BLaER1 (cell line): ENCODE results near the gene ADCY4.
A peak's percentile ranks its signal among the peaks of the same experiment; 100 is the strongest.

Source experiments
- H3K27ac ChIP-seq: shearing (Covaris generic); formaldehyde crosslinking; 2 replicates; pipeline ENCODE4 v1.8.1; 2022
- H3K27me3 ChIP-seq: shearing (Covaris generic); formaldehyde crosslinking; 2 replicates; pipeline ENCODE4 v1.8.1; 2022
- H3K36me3 ChIP-seq: shearing (Covaris generic); formaldehyde crosslinking; 2 replicates; pipeline ENCODE4 v1.8.1; 2022
- H3K4me1 ChIP-seq: shearing (Covaris generic); formaldehyde crosslinking; 2 replicates; pipeline ENCODE4 v1.8.1; 2022
- H3K4me2 ChIP-seq: shearing (Covaris generic); formaldehyde crosslinking; 2 replicates; pipeline ENCODE4 v1.8.1; 2022
- H3K4me3 ChIP-seq: shearing (Covaris generic); formaldehyde crosslinking; 2 replicates; pipeline ENCODE4 v1.8.1; 2022
- H3K9ac ChIP-seq: shearing (Covaris generic); formaldehyde crosslinking; 2 replicates; pipeline ENCODE4 v1.8.1; 2022
- H3K9me3 ChIP-seq: shearing (Covaris generic); formaldehyde crosslinking; 2 replicates; pipeline ENCODE4 v1.8.1; 2022
- H4K20me1 ChIP-seq: shearing (Covaris generic); formaldehyde crosslinking; 2 replicates; pipeline ENCODE4 v1.8.1; 2022
- Cebpa-rat ChIP-seq: shearing (Covaris generic); IDR thresholded peaks from 2 replicates; pipeline ENCODE4 v1.8.1; 2022

Gene ADCY4

DNA sequence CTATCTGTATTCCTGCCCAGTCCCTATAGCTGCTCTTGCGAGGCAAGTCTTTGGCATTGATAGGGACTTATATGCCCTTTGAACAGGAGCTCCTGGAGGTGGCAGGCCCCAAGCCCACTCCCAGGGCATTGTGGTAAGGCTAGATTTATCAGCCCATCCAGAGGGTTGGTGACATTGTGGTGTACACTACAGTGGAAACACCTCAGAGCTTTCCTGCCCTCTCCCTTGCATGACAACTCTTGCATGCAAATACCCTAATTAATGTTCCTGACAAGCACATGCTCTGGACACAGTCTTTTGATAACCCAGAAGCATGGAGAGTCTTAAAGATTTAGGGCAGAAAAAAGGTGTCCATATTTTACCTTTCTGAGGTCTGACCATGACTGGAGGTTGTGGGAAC, 5.7 kb upstream of the ADCY4 start:
- Histone ChIP-seq H3K36me3 (peaks cover 10% of the 10 kb centered on the region; the same call in 1 of the 2 replicates), H3K27ac (no peak overlapping the region), H3K27me3 (peaks cover 58% of the 10 kb centered on the region), H3K9ac (no peak overlapping the region), H3K4me2 (no peak overlapping the region), H3K4me1 (peaks cover 22% of the 10 kb centered on the region), H3K9me3 (peaks cover 8% of the 10 kb centered on the region; the same call in 1 of the 2 replicates), H4K20me1 (0 out of 2 replicates have a peak, but pooled peaks cover 2% of the 10 kb centered on the region), H3K4me3 (no peak overlapping the region)
- no peak for TF ChIP-seq Cebpa-rat

DNA sequence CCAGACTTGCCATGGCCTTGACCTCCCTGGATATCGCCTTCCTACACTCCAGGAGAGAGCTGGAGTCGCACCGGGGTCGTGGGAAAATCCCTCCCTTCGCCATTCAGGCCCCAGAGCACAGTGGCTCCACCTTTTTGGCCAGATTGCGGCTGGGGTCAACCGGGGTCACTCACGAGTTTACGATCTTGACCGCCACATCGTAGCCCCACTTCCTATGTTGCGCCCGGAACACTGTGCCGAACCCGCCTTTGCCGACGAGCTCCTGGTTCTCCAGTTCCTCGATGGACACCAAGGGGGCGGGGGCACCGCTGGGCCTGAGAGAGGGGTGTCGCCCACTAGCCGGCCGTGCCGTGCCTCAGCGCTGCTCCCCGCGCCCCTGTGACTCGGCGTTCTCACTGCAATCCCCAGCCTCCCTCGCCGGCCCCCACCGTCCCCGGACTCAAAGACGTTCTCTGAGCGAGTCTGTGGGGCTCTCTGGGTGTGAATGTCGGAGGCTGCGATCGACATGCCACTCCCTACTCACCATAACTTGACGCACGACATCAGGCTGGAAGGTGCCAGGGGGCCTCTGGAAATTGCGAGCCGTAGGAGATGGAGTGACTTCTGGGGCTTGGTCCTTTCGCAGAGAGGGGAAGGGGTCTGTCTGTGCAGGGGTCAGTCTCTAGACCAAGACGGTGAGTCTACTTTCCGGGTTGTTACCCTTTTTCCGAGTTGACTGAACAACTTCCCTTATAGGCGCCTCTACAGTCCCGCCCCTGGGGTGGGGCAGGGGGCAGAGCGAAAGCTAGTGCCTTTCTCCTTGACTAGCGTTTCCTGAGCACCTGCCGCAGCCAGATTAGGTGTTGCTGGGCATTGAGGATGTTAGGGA, 4.6 kb upstream of the ADCY4 start, which contains the start of gene RIPK3:
Gene RIPK3, minus strand, starts transcription at position 708 of the 868 bp plus-strand sequence. Its CDS starts 165 bp downstream, at position 543.
- Histone ChIP-seq H4K20me1 (peaks cover 13% of the 10 kb centered on the region), H3K4me1 (peaks cover 33% of the 10 kb centered on the region), H3K27ac (no peak within 1 kb of the TSS), H3K4me3 (peak within 1 kb of the TSS; percentile 62), H3K36me3 (peaks cover 10% of the 10 kb centered on the region; the same call in 1 of the 2 replicates), H3K4me2 (peak within 1 kb of the TSS; percentile 64), H3K9me3 (peaks cover 8% of the 10 kb centered on the region; the same call in 1 of the 2 replicates), H3K27me3 (peaks cover 69% of the 10 kb centered on the region), H3K9ac (peak within 1 kb of the TSS; percentile 36)
- no peak for TF ChIP-seq Cebpa-rat

DNA sequence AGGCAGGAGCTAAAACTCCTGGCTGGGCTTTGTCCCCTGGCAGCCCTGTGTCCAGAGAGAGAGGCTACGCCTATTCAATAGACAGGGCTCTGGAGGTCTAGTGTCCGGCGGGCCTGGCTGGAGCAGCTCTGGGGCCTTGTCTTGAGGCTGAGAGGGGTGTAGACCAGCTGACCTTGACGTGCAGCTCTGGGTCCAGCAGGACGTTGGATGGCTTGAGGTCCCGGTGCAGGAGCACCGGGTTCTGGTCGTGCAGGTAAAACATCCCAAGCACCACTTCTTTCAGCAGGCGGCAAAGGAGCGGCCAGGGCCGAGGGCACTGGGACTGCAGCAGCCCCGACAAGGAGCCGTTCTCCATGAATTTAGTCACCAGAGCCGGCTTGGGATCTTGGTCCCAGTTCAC, 4.0 kb upstream of the ADCY4 start:
- no peak for TF ChIP-seq Cebpa-rat
- Histone ChIP-seq H3K27me3 (peaks cover 76% of the 10 kb centered on the region), H3K4me3 (peak overlapping the region; percentile 62), H3K9me3 (peaks cover 8% of the 10 kb centered on the region; the same call in 1 of the 2 replicates), H4K20me1 (peaks cover 20% of the 10 kb centered on the region), H3K4me2 (peak overlapping the region; percentile 64), H3K36me3 (peaks cover 10% of the 10 kb centered on the region; the same call in 1 of the 2 replicates), H3K4me1 (peaks cover 39% of the 10 kb centered on the region), H3K9ac (peak overlapping the region; percentile 36; the same call in 1 of the 2 replicates), H3K27ac (no peak overlapping the region)

DNA sequence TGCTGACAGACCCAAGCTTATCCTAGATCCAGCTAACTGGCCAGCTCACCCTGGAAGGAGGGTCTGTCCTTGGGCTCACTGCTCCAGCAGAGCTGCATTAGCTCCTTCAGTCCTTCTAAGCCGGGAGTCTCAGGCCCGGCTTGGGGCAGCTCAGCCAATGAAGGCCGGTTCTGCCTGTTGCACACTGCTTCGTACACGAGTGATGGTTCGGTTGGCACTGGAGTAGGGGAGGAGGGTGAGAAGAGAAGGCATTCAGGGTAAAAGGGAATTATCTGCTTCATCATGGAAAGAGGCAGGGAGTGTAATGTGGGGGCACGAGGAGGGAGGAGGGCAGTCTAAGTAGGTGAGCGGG, 2.9 kb upstream of the ADCY4 start:
- Histone ChIP-seq H3K9ac (no peak overlapping the region), H4K20me1 (peaks cover 30% of the 10 kb centered on the region), H3K4me1 (peaks cover 50% of the 10 kb centered on the region), H3K4me2 (no peak overlapping the region), H3K4me3 (no peak overlapping the region), H3K27ac (no peak overlapping the region), H3K27me3 (peaks cover 86% of the 10 kb centered on the region), H3K36me3 (peaks cover 10% of the 10 kb centered on the region; the same call in 1 of the 2 replicates), H3K9me3 (peaks cover 8% of the 10 kb centered on the region; the same call in 1 of the 2 replicates)
- TF ChIP-seq Cebpa-rat = no peak

DNA sequence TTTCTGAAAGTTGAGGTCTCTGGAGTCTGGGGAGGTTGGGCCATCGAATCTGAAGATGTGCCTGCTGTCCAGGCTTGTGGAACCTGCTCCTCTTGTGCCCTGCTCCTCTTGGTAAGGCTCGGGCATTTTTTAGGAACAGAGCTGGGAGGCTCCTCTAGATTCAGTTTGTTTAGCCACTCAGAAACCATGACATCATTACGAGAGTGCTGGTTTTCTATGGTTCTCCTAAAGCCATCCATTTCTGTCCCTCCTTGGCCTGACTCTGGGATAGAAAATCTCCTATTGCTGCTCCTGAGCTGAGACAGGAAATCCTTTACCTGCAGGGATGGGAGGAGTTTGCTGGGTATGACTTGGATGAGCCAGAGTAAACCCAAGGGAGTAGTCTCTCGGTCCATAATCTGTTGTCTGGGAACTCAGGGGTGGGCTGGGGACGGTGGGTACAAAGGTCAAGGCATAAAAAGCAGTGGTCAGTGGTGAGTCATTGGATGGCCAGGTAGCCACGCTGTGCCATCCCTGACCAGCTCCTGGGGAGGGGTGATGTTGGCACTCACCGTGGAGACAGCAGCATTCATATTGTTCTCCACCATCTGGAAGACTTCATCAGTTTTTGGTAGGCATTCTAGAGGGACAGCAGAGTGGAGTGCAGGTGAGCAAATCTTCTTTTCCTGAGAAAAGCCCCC, 2.4 kb upstream of the ADCY4 start:
- no peak overlapping the region for H3K27ac ChIP-seq
- peaks cover 8% of the 10 kb centered on the region; the same call in 1 of the 2 replicates for H3K9me3 ChIP-seq
- no peak for TF ChIP-seq Cebpa-rat
- no peak overlapping the region for H3K4me3 ChIP-seq
- peaks cover 35% of the 10 kb centered on the region for H4K20me1 ChIP-seq
- H3K4me1 ChIP-seq = peaks cover 55% of the 10 kb centered on the region
- peaks cover 91% of the 10 kb centered on the region for H3K27me3 ChIP-seq
- no peak overlapping the region for H3K9ac ChIP-seq
- H3K4me2 ChIP-seq = no peak overlapping the region
- H3K36me3 ChIP-seq = peaks cover 10% of the 10 kb centered on the region; the same call in 1 of the 2 replicates

DNA sequence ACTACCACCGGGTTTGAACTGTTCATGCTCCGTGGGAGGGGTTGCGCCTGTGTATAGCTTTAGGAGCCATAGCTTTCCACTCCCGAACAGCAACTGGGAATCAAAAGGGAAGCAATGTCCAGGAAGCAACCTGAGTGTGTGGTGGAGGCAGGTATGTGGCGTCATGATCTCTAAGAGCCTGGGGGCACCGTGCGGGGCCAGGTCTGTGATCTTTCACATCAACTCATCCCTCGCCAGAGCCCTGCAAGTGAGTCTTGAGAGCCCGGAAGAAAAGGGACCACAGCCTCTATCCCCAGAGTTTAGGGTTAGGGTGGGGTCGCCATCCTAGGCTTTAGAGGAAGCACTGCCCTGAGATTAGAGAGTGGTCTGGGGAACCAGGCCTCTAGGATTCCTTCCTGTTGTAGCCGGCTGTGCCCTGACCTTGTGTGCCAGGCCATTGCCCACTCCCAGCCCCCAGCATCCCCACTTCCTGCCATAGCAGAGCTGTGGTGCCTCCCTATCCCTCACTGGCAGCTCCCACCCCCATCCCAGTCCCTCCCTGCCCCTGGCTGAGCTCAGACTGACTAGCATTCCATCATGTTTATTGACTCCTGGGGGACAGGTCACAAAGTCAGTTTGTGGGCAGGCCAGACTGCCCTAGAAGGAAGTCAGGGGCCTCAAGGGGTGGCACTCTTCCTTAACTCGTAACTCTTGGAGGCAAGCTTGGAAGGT, 745 bp upstream of the ADCY4 start:
- H3K4me2 ChIP-seq = peak overlapping the region; percentile 48
- H3K27ac ChIP-seq = no peak overlapping the region
- H4K20me1 ChIP-seq = peaks cover 35% of the 10 kb centered on the region
- no peak for TF ChIP-seq Cebpa-rat
- H3K36me3 ChIP-seq = peaks cover 10% of the 10 kb centered on the region; the same call in 1 of the 2 replicates
- H3K4me1 ChIP-seq = peaks cover 66% of the 10 kb centered on the region
- H3K9me3 ChIP-seq = peaks cover 8% of the 10 kb centered on the region; the same call in 1 of the 2 replicates
- peaks cover 86% of the 10 kb centered on the region for H3K27me3 ChIP-seq
- H3K4me3 ChIP-seq = 0 out of 2 replicates have a peak overlapping the region, but pooled peaks have one; percentile 58
- no peak overlapping the region for H3K9ac ChIP-seq

DNA sequence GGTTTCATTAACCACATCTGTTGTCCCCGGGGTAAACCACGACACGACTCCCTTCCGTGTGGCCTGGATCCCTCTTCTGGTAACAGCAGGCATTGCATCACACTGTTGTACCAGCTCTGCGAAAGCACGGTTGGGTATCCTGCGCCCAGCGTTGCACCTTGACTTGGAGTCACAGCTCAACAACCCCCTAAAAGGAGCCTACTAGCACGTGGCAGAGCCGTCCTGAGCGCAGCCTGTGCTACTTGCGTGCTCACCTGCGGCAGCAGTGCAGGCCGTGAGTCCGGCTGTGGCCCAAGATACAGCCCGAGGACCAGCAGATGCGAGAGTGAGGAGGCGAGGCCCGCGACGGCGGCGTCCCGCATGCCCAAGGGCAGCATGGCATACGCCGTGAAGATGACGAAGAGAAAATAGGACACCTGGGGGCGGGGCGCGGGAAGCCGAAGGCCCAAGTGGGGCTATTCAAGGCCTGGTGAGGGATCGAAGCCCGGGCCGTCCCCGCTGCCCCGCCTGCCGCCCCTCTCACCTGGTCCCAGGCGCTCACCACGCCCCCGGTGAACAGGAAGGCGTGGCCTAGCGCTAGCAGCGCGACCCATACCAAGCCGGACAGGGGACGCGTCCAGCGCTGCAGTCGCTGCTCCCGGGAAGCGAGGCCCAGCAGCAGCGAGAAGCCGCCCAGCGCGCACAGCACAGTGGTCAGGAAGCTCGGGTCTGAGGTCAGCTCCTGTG, 2.4 kb downstream of the ADCY4 start:
- no peak overlapping the region for H3K9ac ChIP-seq
- no peaks in the 10 kb centered on the region for H3K9me3 ChIP-seq
- peaks cover 73% of the 10 kb centered on the region for H3K4me1 ChIP-seq
- peaks cover 9% of the 10 kb centered on the region; the same call in 1 of the 2 replicates for H3K36me3 ChIP-seq
- H3K27ac ChIP-seq = no peak overlapping the region
- H3K4me3 ChIP-seq = peak overlapping the region; percentile 58
- TF ChIP-seq Cebpa-rat = peak; percentile 88
- peaks cover 35% of the 10 kb centered on the region for H4K20me1 ChIP-seq
- H3K4me2 ChIP-seq = peak overlapping the region; percentile 94
- peaks cover 54% of the 10 kb centered on the region for H3K27me3 ChIP-seq

DNA sequence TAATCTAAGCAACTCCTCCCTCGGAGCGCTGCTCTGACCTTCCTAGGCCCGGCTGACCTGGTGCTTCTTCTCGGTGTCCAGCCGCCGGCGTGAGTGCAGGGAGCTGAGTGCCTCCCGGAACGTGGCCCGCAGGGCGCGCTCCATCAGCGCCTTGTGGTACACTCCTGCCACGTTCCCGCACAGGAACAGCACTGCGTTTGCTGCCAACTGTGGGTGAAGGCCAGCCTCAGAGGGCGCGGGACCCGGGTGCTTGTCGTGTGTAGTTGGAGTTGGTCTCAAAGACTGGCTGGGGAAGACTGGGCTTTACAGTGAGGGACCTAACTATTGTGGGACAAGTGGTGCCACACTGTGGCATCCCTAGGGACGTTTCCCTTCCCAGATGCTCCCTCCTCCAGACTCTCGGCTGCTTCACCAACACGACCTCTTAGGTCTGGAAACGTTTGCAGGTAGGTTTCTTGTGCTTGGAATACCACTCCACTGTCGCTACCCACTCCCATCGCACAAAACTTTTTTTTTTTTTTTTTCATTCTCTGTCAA, 3.1 kb downstream of the ADCY4 start:
- H3K4me1 ChIP-seq = peaks cover 80% of the 10 kb centered on the region
- H3K4me3 ChIP-seq = peak overlapping the region; percentile 58; the same call in 1 of the 2 replicates
- TF ChIP-seq Cebpa-rat = no peak
- peaks cover 47% of the 10 kb centered on the region for H3K27me3 ChIP-seq
- H3K9ac ChIP-seq = no peak overlapping the region
- no peaks in the 10 kb centered on the region for H3K9me3 ChIP-seq
- no peak overlapping the region for H3K27ac ChIP-seq
- H4K20me1 ChIP-seq = peaks cover 35% of the 10 kb centered on the region
- H3K4me2 ChIP-seq = peak overlapping the region; percentile 94
- peaks cover 2% of the 10 kb centered on the region; the same call in 1 of the 2 replicates for H3K36me3 ChIP-seq
